Neural cell (in vitro differentiated cells): ENCODE results near the gene PDIA6. TPM values are rescaled to one million over a fixed set of nuclear protein-coding genes. Genes with fewer than 3 reads are reported as not detected.
"Not testable (repeated sequence)": the region's sequence is repeated elsewhere in the genome, so short reads cannot be mapped to it uniquely, and the experiment has no call there.

Experiments used
- H2AFZ ChIP-seq: fragments of 200-600, 300-800 bp; sonication (generic), shearing (Covaris generic); 2 replicates; pipeline ENCODE4 v1.6.0; 2014; ENCODE audit warnings: low read depth, mild to moderate bottlenecking, antibody characterized with exemption, low read length, moderate library complexity
- H3F3A ChIP-seq: fragments of 200-600 bp; shearing (Covaris generic); 2 replicates; pipeline ENCODE4 v1.6.1; 2016; ENCODE audit warnings: mild to moderate bottlenecking, moderate library complexity, mixed read lengths, antibody characterized with exemption, low read length; ENCODE audit not compliant: insufficient read depth, poor library complexity, severe bottlenecking
- H3K27ac ChIP-seq: fragments of 200-600, 300-800 bp; sonication (generic), shearing (Covaris generic); 2 replicates; pipeline ENCODE4 v1.5.1; 2014; ENCODE audit warnings: mild to moderate bottlenecking, low read length, moderate library complexity
- H3K27me3 ChIP-seq: fragments of 300-800, 200-600 bp; sonication (generic), shearing (Covaris generic); 2 replicates; pipeline ENCODE4 v1.6.0; 2014; ENCODE audit warnings: mild to moderate bottlenecking, low read depth, low read length, moderate library complexity; ENCODE audit not compliant: insufficient read depth
- H3K36me3 ChIP-seq: fragments of 300-800, 200-600 bp; sonication (generic), shearing (Covaris generic); 2 replicates; pipeline ENCODE4 v1.5.1; 2014; ENCODE audit warnings: mild to moderate bottlenecking, antibody characterized with exemption, low read length, moderate library complexity; ENCODE audit not compliant: insufficient read depth
- H3K4me2 ChIP-seq: fragments of 300-800, 200-600 bp; sonication (generic), shearing (Covaris generic); 2 replicates; pipeline ENCODE4 v1.6.0; 2014; ENCODE audit warnings: mild to moderate bottlenecking, low read length
- H3K4me3 ChIP-seq: fragments of 300-800, 200-600 bp; sonication (generic), shearing (Covaris generic); 2 replicates; pipeline ENCODE4 v1.5.1; 2014; ENCODE audit warnings: mild to moderate bottlenecking, low read length, moderate library complexity
- H3K79me2 ChIP-seq: fragments of 200-600 bp; shearing (Covaris generic); replicated peaks from 2 replicates; pipeline ENCODE4 v1.6.0; 2014; ENCODE audit warnings: mild to moderate bottlenecking, low read length, moderate library complexity; ENCODE audit not compliant: insufficient read depth
- H3K9ac ChIP-seq: fragments of 300-800, 200-600 bp; sonication (generic), shearing (Covaris generic); 2 replicates; pipeline ENCODE4 v1.6.1; 2016; ENCODE audit warnings: mild to moderate bottlenecking, low read length, mixed read lengths
- H3K9me2 ChIP-seq: fragments of 200-600 bp; shearing (Covaris generic); 2 replicates; pipeline ENCODE4 v1.6.1; 2016; ENCODE audit warnings: mild to moderate bottlenecking, low read length, mixed read lengths; ENCODE audit not compliant: insufficient read depth
- H3K9me3 ChIP-seq: fragments of 200-600, 300-800 bp; sonication (generic), shearing (Covaris generic); 2 replicates; pipeline ENCODE4 v1.6.1; 2016; ENCODE audit warnings: mild to moderate bottlenecking, mixed run types, low read length, moderate library complexity, mixed read lengths
- H4K20me1 ChIP-seq: fragments of 200-600 bp; shearing (Covaris generic); 2 replicates; pipeline ENCODE4 v1.6.1; 2016; ENCODE audit warnings: mild to moderate bottlenecking, mixed run types; ENCODE audit not compliant: insufficient read depth
- EP300 ChIP-seq: fragments of 450-650 bp; conservative IDR thresholded peaks from 2 replicates; pipeline ENCODE4 v1.6.1; 2014; ENCODE audit warnings: antibody characterized with exemption, mild to moderate bottlenecking, moderate library complexity; ENCODE audit not compliant: poor library complexity, severe bottlenecking
- EZH2 ChIP-seq: fragments of 200-600, 300-800 bp; shearing (Covaris generic), sonication (generic); IDR thresholded peaks from 2 replicates; pipeline ENCODE4 v1.6.1; 2014; ENCODE audit warnings: antibody characterized with exemption, low read length, borderline replicate concordance, mild to moderate bottlenecking; ENCODE audit not compliant: insufficient read depth, poor library complexity, severe bottlenecking
- MXI1 ChIP-seq: fragments of 450-650 bp; conservative IDR thresholded peaks from 2 replicates; pipeline ENCODE4 v1.6.1; 2014; ENCODE audit warnings: antibody characterized with exemption, mild to moderate bottlenecking; ENCODE audit not compliant: poor library complexity, severe bottlenecking
- POLR2AphosphoS5 ChIP-seq: IDR thresholded peaks from 2 replicates; pipeline ENCODE4 v1.6.1; 2012
- RAD21 ChIP-seq: fragments of 450-650 bp; conservative IDR thresholded peaks from 2 replicates; pipeline ENCODE4 v1.6.1; 2014; ENCODE audit warnings: antibody characterized with exemption, mild to moderate bottlenecking, moderate library complexity
- SMC3 ChIP-seq: fragments of 450-650 bp; conservative IDR thresholded peaks from 2 replicates; pipeline ENCODE4 v1.6.1; 2014; ENCODE audit warnings: antibody characterized with exemption, mild to moderate bottlenecking, moderate library complexity; ENCODE audit not compliant: poor library complexity
- TAF1 ChIP-seq: IDR thresholded peaks from 2 replicates; pipeline ENCODE4 v1.6.1; 2012; ENCODE audit warnings: low read depth
- polyA plus RNA-seq: library from polyadenylated mRNA; depleted of rRNA; stranded (reverse); fragments of >200 nt; gene quantifications from 2 replicates; pipeline ENCODE4 v1.2.3, GENCODE V29; 2014
- TF ChIP-seq, protein P1 (sequence below): IDR thresholded peaks from 2 replicates; pipeline ENCODE4 v1.6.1; 2012; ENCODE audit warnings: borderline replicate concordance
- TF ChIP-seq, protein P2 (sequence below): fragments of 450-650 bp; IDR thresholded peaks from 2 replicates; pipeline ENCODE4 v1.5.1; 2014; ENCODE audit warnings: antibody characterized with exemption, mild to moderate bottlenecking, moderate library complexity; ENCODE audit not compliant: poor library complexity, severe bottlenecking

PDIA6 gene
- polyA plus RNA-seq, 1 donor from 2014 or later, result 124 TPM

DNA sequence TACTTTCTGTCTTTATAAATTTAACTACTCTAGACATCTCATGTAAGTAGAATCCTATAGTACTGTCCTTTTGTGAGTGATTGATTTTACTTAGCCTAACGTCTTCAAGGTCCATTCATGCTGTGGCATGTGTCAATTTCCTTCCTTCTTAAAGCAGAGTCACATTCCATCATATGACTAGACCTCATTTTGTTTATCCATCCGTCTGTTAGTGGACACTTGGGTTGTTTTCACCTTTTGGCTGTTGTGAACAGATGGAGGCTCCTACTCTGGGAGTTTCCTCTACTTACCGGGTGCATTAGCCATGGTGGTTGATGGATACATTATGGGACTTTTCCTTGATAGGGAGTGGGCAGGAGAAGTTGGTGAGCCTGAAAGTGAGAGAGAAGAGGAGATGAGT lies 6.4 kb upstream of the PDIA6 start:
- Histone ChIP-seq H3K27ac (no peak overlapping the region), H3K79me2 (no peaks in the 10 kb centered on the region), H3K27me3 (no peaks in the 10 kb centered on the region), H3K9ac (no peak overlapping the region), H3K4me2 (no peak overlapping the region), H2AFZ (no peak overlapping the region), H3K36me3 (no peaks in the 10 kb centered on the region), H4K20me1 (no peaks in the 10 kb centered on the region), H3F3A (no peaks in the 10 kb centered on the region), H3K4me3 (no peak overlapping the region), H3K9me2 (no peaks in the 10 kb centered on the region), H3K9me3 (no peaks in the 10 kb centered on the region)
- TF ChIP-seq EZH2, result no peak
- TF ChIP-seq POLR2AphosphoS5, result no peak
- TF ChIP-seq, protein P1, sequence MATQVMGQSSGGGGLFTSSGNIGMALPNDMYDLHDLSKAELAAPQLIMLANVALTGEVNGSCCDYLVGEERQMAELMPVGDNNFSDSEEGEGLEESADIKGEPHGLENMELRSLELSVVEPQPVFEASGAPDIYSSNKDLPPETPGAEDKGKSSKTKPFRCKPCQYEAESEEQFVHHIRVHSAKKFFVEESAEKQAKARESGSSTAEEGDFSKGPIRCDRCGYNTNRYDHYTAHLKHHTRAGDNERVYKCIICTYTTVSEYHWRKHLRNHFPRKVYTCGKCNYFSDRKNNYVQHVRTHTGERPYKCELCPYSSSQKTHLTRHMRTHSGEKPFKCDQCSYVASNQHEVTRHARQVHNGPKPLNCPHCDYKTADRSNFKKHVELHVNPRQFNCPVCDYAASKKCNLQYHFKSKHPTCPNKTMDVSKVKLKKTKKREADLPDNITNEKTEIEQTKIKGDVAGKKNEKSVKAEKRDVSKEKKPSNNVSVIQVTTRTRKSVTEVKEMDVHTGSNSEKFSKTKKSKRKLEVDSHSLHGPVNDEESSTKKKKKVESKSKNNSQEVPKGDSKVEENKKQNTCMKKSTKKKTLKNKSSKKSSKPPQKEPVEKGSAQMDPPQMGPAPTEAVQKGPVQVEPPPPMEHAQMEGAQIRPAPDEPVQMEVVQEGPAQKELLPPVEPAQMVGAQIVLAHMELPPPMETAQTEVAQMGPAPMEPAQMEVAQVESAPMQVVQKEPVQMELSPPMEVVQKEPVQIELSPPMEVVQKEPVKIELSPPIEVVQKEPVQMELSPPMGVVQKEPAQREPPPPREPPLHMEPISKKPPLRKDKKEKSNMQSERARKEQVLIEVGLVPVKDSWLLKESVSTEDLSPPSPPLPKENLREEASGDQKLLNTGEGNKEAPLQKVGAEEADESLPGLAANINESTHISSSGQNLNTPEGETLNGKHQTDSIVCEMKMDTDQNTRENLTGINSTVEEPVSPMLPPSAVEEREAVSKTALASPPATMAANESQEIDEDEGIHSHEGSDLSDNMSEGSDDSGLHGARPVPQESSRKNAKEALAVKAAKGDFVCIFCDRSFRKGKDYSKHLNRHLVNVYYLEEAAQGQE, result no peak
- no peak for TF ChIP-seq TAF1
- TF ChIP-seq, protein P2, sequence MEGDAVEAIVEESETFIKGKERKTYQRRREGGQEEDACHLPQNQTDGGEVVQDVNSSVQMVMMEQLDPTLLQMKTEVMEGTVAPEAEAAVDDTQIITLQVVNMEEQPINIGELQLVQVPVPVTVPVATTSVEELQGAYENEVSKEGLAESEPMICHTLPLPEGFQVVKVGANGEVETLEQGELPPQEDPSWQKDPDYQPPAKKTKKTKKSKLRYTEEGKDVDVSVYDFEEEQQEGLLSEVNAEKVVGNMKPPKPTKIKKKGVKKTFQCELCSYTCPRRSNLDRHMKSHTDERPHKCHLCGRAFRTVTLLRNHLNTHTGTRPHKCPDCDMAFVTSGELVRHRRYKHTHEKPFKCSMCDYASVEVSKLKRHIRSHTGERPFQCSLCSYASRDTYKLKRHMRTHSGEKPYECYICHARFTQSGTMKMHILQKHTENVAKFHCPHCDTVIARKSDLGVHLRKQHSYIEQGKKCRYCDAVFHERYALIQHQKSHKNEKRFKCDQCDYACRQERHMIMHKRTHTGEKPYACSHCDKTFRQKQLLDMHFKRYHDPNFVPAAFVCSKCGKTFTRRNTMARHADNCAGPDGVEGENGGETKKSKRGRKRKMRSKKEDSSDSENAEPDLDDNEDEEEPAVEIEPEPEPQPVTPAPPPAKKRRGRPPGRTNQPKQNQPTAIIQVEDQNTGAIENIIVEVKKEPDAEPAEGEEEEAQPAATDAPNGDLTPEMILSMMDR, result no peak
- TF ChIP-seq MXI1, result no peak
- no peak for TF ChIP-seq SMC3
- no peak for TF ChIP-seq EP300
- no peak for TF ChIP-seq RAD21

DNA sequence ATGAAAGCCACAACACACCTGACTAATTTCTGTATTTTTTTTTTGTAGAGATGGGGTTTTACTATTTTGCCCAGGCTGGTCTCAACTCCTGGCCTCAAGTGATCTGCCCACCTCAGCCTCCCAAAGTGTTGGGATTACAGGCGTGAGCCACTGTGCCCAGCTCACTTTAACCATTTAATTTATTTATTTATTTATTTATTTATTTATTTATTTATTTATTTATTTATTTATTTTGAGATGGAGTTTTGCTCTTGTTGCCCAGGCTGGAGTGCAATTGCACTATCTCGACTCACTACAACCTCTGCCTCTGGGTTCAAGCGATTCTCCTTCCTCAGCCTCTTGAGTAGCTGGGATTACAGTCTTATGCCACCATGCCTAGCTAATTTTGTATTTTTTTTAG lies 5.7 kb upstream of the PDIA6 start:
- not testable (repeated sequence) for H3K4me3 ChIP-seq, H3K27ac ChIP-seq, H3K36me3 ChIP-seq, H3K9me3 ChIP-seq, H3K79me2 ChIP-seq, H3K9ac ChIP-seq, H4K20me1 ChIP-seq, H2AFZ ChIP-seq, H3K4me2 ChIP-seq, H3K9me2 ChIP-seq, H3F3A ChIP-seq, H3K27me3 ChIP-seq

DNA sequence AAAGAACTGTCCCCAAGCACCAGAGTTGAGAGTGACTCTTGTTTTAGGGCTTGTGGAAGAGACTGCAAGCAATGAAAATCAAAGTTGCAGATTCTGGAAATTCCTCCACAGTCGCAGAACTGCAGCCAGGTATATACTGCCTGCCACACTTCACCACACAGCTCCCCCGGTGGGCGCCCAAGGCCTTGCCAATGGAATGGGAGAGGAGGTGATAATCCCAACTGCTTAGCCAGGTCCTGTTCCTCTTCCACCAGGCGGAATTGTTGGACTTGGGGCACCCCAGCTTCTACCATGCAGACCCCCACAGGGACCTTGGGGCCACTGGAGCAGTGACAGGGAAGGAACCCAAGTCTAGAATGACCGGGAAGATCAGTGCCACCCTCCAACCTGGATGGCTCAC lies 4.8 kb upstream of the PDIA6 start:
- Histone ChIP-seq H3K9me2 (no peaks in the 10 kb centered on the region), H3K9me3 (no peaks in the 10 kb centered on the region), H2AFZ (no peak overlapping the region), H3K4me3 (no peak overlapping the region), H3K36me3 (no peaks in the 10 kb centered on the region), H3K79me2 (no peaks in the 10 kb centered on the region), H3F3A (no peaks in the 10 kb centered on the region), H3K9ac (no peak overlapping the region), H3K27me3 (no peaks in the 10 kb centered on the region), H3K27ac (no peak overlapping the region), H3K4me2 (no peak overlapping the region), H4K20me1 (no peaks in the 10 kb centered on the region)
- TF ChIP-seq EP300 (no peak), MXI1 (no peak), POLR2AphosphoS5 (no peak), SMC3 (no peak), EZH2 (no peak), RAD21 (no peak), TAF1 (no peak)
- TF ChIP-seq, protein P2, result peak; percentile 29
- TF ChIP-seq, protein P1, result no peak
